K562 (cell line): Measurements from ENCODE around the gene AK2. TPM values are rescaled to one million over a fixed set of nuclear protein-coding genes. Genes with fewer than 3 reads are reported as not detected.
A peak's percentile ranks its signal among the peaks of the same experiment; 100 is the strongest.

ENCODE experiments used
- ATF1 ChIP-seq, 2 experiments: fragments of 450-650 bp in 1 of 2; IDR thresholded peaks; 2 replicates each; pipeline ENCODE4 v1.6.1; 2016; ENCODE audit warnings: missing compliant biosample characterization in 1 of 2, missing genetic modification characterization in 1 of 2
- BCL6 ChIP-seq: fragments of 250-450 bp; sonication (Bioruptor Pico); IDR thresholded peaks from 2 replicates; pipeline ENCODE4 v1.4.0; 2020
- E2F8 ChIP-seq: fragments of 450-650 bp; IDR thresholded peaks from 2 replicates; pipeline ENCODE4 v1.7.1; 2018; ENCODE audit warnings: mild to moderate bottlenecking, low read depth; ENCODE audit not compliant: partially characterized antibody
- EWSR1 ChIP-seq: fragments of 450-650 bp; IDR thresholded peaks from 2 replicates; pipeline ENCODE4 v1.6.1; 2018; ENCODE audit warnings: borderline replicate concordance, mild to moderate bottlenecking, low read depth, moderate library complexity; ENCODE audit not compliant: partially characterized antibody
- JUND ChIP-seq, 2 experiments: IDR thresholded peaks; 2 replicates in 1 of 2; 3 replicates in 1 of 2; pipeline ENCODE4 v1.6.1; 2011; ENCODE audit warnings: borderline replicate concordance in 2 of 2, low read depth in 2 of 2, low read length in 2 of 2, improper control_type of control experiment in 1 of 2, missing biosample characterization in 1 of 2, missing genetic modification characterization in 1 of 2, missing genetic modification reagents in 1 of 2
- ZBTB40 ChIP-seq, 2 experiments: fragments of 450-650 bp in 1 of 2; sonication (generic) in 1 of 2; formaldehyde crosslinking in 1 of 2; IDR thresholded peaks; 2 replicates each; pipeline versions ENCODE4 v1.7.1 to v1.9.0; 2016 to 2022; ENCODE audit warnings: inconsistent platforms in 1 of 2, mild to moderate bottlenecking in 1 of 2, missing genetic modification reagents in 1 of 2
- ZNF197 ChIP-seq: fragments of 200-800 bp; sonication (Bioruptor generic); IDR thresholded peaks from 2 replicates; pipeline ENCODE4 v1.6.1; 2016; ENCODE audit warnings: low read depth, missing genetic modification characterization, missing compliant biosample characterization
- ZNF740 ChIP-seq, 3 experiments: fragments of 200-800 bp in 1 of 3; sonication (Bioruptor generic) in 1 of 3; sonication (generic) in 1 of 3; formaldehyde crosslinking in 1 of 3; IDR thresholded peaks; 2 replicates each; pipeline versions ENCODE4 v1.6.1 to v1.8.0; 2016 to 2022; ENCODE audit warnings: mild to moderate bottlenecking in 2 of 3, missing compliant biosample characterization in 2 of 3, missing genetic modification characterization in 2 of 3, missing genetic modification reagents in 1 of 3
- polyA plus RNA-seq, 8 experiments: library from polyadenylated mRNA; depleted of rRNA in 4 of 8; stranded (reverse) in 5 of 8; unstranded in 3 of 8; fragments of >200 nt; fragmentation: Nextera tagmentation in 2 of 8; fragmentation: Illumina TruSeq in 1 of 8; extraction: Ambion mirVana in 2 of 8; extraction: Trizol in 1 of 8; gene quantifications; 2 replicates each; pipeline versions ENCODE4 v1.2.1 to v1.2.3, GENCODE V29; 2011 to 2014; ENCODE audit warnings: inconsistent platforms in 1 of 8, missing spikeins in 1 of 8
- total RNA-seq, 7 experiments: library from RNA; depleted of rRNA in 6 of 7; stranded (reverse); fragments of >200 nt in 6 of 7; fragmentation: Illumina TruSeq in 2 of 7; extraction: Trizol in 2 of 7; gene quantifications; 2 replicates each; pipeline versions ENCODE4 v1.2.1 to v1.2.3, GENCODE V29; 2011 to 2021; ENCODE audit warnings: low replicate concordance in 1 of 7
- TF ChIP-seq, protein P1 (sequence below): fragments of 450-650 bp; formaldehyde crosslinking; conservative IDR thresholded peaks from 2 replicates; pipeline ENCODE4 v1.4.0; 2022; ENCODE audit warnings: mild to moderate bottlenecking, missing genetic modification characterization

The AK2 gene
- total and polyA plus RNA-seq, 9 of the 15 experiments (the other 6 are each of a cell fraction or from before 2014, with no cell fraction given): 105 to 1,050 (median 509) TPM

GRCh38 chr1:32989160-32990050 is 47.3 kb downstream of the AK2 start (continued):
- TF ChIP-seq ZNF740 (CRISPR knock-in tag; IDR thresholded peaks at IDR 0.05) (no peak), ZNF740 (tag; IDR thresholded peaks at IDR 0.05) (no peak), ZBTB40 (IDR thresholded peaks at IDR 0.05) (peak; percentile 46), ZBTB40 (CRISPR knock-in tag; IDR thresholded peaks at IDR 0.05) (no peak), ZNF197 (no peak), EWSR1 (no peak), JUND (IDR thresholded peaks at IDR 0.05; ENCODE audit: borderline replicate concordance, low read depth, low read length) (peak; percentile 98), JUND (tag; IDR thresholded peaks at IDR 0.05; ENCODE audit: borderline replicate concordance, low read depth, low read length) (peak; percentile 98), ATF1 (CRISPR knock-in tag; IDR thresholded peaks at IDR 0.05) (no peak), ATF1 (tag; IDR thresholded peaks at IDR 0.05) (peak; percentile 58), BCL6 (CRISPR knock-in tag) (no peak), E2F8 (no peak)
- TF ChIP-seq, protein P1, sequence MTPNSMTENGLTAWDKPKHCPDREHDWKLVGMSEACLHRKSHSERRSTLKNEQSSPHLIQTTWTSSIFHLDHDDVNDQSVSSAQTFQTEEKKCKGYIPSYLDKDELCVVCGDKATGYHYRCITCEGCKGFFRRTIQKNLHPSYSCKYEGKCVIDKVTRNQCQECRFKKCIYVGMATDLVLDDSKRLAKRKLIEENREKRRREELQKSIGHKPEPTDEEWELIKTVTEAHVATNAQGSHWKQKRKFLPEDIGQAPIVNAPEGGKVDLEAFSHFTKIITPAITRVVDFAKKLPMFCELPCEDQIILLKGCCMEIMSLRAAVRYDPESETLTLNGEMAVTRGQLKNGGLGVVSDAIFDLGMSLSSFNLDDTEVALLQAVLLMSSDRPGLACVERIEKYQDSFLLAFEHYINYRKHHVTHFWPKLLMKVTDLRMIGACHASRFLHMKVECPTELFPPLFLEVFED (CRISPR knock-in tag): 0 out of 2 replicates have a peak, but pooled peaks have one; percentile 2
